Subcutaneous adipose tissue (tissue), 4 donors: Measurements from ENCODE around the gene ELAVL2. TPM values are rescaled to one million over a fixed set of nuclear protein-coding genes. Genes with fewer than 3 reads are reported as not detected.

Source experiments
- CTCF ChIP-seq: fragments of 450-650 bp; IDR thresholded peaks from one replicate; pipeline ENCODE4 v1.5.1; 2016; ENCODE audit warnings: low read depth, mild to moderate bottlenecking, control low read depth, antibody characterized with exemption, moderate library complexity
- total RNA-seq, 4 donors: library from RNA; depleted of rRNA; stranded (reverse); fragments of >200 nt; gene quantifications; one replicate each; pipeline ENCODE4 v1.1.0, GENCODE V29; 2016

ELAVL2 gene
- total RNA-seq, 4 donors from 2014 or later, result 0.44 TPM; not detected in 3

DNA sequence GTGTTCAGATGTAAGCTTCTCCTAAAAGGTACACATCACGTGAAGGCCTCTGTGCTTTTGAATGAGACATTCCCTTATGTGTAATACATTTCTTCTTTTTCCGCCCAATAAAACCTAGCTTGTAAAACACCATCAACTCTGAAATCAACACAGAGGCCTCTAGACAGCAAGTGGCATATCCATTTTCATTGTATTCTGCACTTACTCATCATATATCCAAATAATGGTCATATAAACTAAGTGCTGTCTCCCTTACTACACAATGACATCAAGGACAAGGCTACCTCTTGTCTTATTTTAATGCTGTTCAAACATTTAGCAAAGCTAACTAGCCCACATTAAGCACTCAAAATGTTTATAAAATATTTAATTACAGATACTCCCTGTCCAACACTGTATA lies 108.5 kb downstream of the ELAVL2 start:
- TF ChIP-seq CTCF, result no peak

- no peak for TF ChIP-seq CTCF
Observed at GRCh38 chr9:23707249-23707648, 118.8 kb downstream of the ELAVL2 start.

DNA sequence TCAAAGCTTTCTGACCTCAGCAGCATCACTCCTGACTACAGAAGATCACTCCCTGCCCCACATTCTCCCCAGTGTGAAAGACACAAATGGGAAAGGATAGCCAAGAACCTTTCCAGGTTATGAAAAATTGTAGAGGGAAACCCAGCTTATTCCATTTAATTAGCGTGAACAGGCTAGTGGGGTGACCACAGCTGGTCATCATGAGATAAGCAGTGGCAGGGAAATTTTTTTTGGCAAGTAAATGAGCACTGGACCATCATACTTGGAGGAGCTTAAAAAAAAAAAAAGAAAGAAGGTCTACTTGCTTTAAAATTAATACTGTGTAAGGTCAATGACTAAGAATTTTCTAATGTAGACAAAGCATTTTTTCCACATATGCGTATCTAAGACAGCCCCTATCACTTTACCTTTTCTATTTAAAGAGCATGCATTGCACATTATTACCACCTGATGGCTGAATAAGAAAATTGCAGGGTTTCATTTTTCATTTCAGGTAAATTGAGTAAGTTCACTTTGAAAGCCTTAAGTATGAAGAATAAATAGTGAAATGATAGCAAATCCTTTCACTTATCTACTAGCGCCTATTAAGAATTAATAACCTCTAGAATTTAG lies 123.6 kb downstream of the ELAVL2 start:
- no peak for TF ChIP-seq CTCF

DNA sequence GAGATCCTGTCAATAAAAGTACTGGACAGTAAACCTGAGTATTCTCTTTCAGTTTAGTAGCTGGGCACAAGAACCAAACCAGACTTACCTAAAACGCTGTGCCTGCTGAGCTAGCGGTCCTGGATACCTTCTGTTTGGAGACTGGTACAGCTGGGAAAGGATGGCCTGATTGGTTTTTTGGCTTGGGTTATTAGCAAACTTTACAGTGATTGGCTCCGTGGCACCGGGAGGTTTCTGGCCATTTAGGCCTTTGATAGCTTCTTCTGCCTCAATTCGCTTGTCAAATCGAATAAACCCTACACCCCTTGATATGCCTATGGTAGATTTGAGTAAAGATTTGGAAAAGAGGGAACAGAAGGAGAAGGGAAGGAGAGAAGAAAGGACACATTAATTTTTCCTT lies 124.7 kb downstream of the ELAVL2 start:
- no peak for TF ChIP-seq CTCF

- TF ChIP-seq CTCF, result no peak
Observed at GRCh38 chr9:23700359-23700758, 125.7 kb downstream of the ELAVL2 start.

DNA sequence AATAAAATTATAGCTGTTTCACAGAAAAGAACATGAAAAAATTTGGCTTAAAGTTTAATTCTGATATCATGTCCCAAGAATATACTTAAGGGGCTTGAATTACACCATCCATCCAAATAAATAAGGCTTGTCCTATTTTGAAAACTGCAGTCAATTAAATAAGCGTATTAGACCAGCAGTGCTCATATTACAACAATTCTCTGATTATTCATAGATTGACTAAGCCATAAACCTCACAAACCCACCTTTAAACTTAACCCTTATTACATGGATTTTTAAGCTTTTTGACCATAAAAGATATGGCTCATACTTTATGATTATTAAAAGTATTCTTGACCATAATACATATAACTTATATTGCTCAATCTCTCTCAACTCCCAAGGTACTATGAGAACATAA lies 127.9 kb downstream of the ELAVL2 start:
- no peak for TF ChIP-seq CTCF

DNA sequence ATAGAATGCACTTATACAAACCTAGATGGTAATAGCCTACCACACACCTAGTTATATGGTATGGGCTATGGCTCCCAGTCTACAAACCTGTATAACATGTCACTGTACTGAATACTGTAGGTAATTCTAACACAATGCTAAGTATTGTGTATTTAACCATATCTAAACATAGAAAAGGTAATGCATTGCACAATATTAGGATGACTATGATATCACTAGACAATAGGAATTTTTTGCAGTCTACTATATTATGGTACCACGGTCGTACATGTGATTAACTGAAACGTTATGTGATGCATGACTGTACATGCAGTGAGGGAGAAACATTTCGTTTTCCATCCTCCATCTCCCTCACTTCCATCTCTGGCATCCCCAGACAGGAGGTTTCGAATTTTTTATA lies 130.5 kb downstream of the ELAVL2 start:
- TF ChIP-seq CTCF, result no peak

GRCh38 chr9:23693374-23693773 lies 132.7 kb downstream of the ELAVL2 start:
- no peak for TF ChIP-seq CTCF
